Heart right ventricle (tissue), 16 donors: ENCODE results near the gene OCA2. TPM values are rescaled to one million over a fixed set of nuclear protein-coding genes. Genes with fewer than 3 reads are reported as not detected.

Experiments used
- ATAC-seq, 8 donors: fragments of 200-7000 bp; cut with Tn5 transposase; one replicate each; pipeline ENCODE4 v1.9.1; 2020; ENCODE audit warnings: mild to moderate bottlenecking in 8 of 8, moderate library complexity in 8 of 8, moderate number of reproducible peaks in 1 of 8
- DNase-seq, 2 donors: peaks; one replicate each; pipeline ENCODE4 v3.0.0-alpha.2; 2020
- H3K27ac ChIP-seq, 10 donors: fragments of 200-600 bp; sonication (generic) in 2 of 10; one replicate each; pipeline versions ENCODE4 v1.5.0 to v1.8.0; 2020 to 2022; ENCODE audit warnings: mild to moderate bottlenecking in 3 of 10
- H3K27me3 ChIP-seq, 7 donors: fragments of 200-600 bp; one replicate each; pipeline ENCODE4 v1.8.0; 2021 to 2022; ENCODE audit warnings: mild to moderate bottlenecking in 2 of 7
- H3K36me3 ChIP-seq, 9 donors: fragments of 200-600 bp; sonication (generic) in 1 of 9; one replicate each; pipeline versions ENCODE4 v1.5.0 to v1.8.0; 2020 to 2022; ENCODE audit warnings: mild to moderate bottlenecking in 2 of 9
- H3K4me1 ChIP-seq, 9 donors: fragments of 200-600 bp; sonication (generic) in 1 of 9; one replicate each; pipeline versions ENCODE4 v1.5.0 to v1.8.0; 2020 to 2022; ENCODE audit warnings: mild to moderate bottlenecking in 4 of 9
- H3K4me3 ChIP-seq, 10 donors: fragments of 200-600 bp; sonication (generic) in 2 of 10; one replicate each; pipeline versions ENCODE4 v1.5.0 to v1.8.0; 2020 to 2022; ENCODE audit warnings: mild to moderate bottlenecking in 7 of 10, moderate library complexity in 2 of 10
- H3K9me3 ChIP-seq, 11 donors: fragments of 200-600 bp in 10 of 11; sonication (generic) in 2 of 11; one replicate each; pipeline versions ENCODE4 v1.5.0 to v1.8.0; 2013 to 2022; ENCODE audit warnings: mild to moderate bottlenecking in 2 of 11, control low read depth in 1 of 11, moderate library complexity in 1 of 11
- CTCF ChIP-seq, 9 donors: fragments of 200-600 bp; sonication (generic) in 2 of 9; IDR thresholded peaks; one replicate each; pipeline versions ENCODE4 v1.5.0 to v1.8.0; 2021 to 2022; ENCODE audit warnings: antibody characterized with exemption in 9 of 9, mild to moderate bottlenecking in 5 of 9, moderate library complexity in 1 of 9
- WGBS, 2 donors: extraction: QIAGEN DNeasy Blood & Tissue Kit; methylation state at CpG; one replicate each; pipeline ENCODE4 v1.1.7; 2013; ENCODE audit warnings: inconsistent platforms in 1 of 2; 5-methylcytosine and 5-hydroxymethylcytosine counted together
- intact Hi-C, 10 donors: fragments of 100-400 bp; cut with DNase I; formaldehyde crosslinking; loops; one replicate each; pipeline versions ENCODE4 v1.11.1 to v1.14.2; 2022
- polyA plus RNA-seq, 2 donors: library from polyadenylated mRNA; stranded (reverse); fragments of 200-250 nt; gene quantifications; one replicate each; pipeline ENCODE4 v1.2.3, GENCODE V29; 2013
- total RNA-seq, 10 donors: library from RNA; stranded (reverse); fragmentation: NEBNext Ultra II Directional in 3 of 10; extraction: Animal tissue kit (Norgen Biotek cat#: 25700) in 3 of 10; gene quantifications; one replicate each; pipeline versions ENCODE4 v1.2.1 to v1.2.4, GENCODE V29; 2021 to 2023
- donor health status: Arrhythmogenic right ventricular cardiomyopathy.
- donor health status: ischemic (EF 13 %, LVEDD 7.1; RV severe dilation, severe dysfunction).
- donor health status: healthy with polysubstance abuse.
- donor health status: DM: no; HTN: yes; CAD: no.
- donor health status: DM: no; HTN: no; CAD: no.
- donor health status: ischemic (EF 25% LVEDD 6.9; RV normal size, moderate dysfunction).
- donor health status: ischemic (EF 25% LVEDD 5.7; RV mildly dilated, moderate dysfunction).
- donor health status: healthy.
- donor health status: DM: yes; HTN: yes; CAD: no.
- donor health status: Ischemic cardiomyopathy.
- donor health status: ischemic (EF 35%, LVEDD 5.7; RV mildly dilated, moderate dysfunction).
- donor health status: nonischemic (EF 11% LVEDD 7.7; RV severe dilation, severe dysfunction).
- donor health status: DM: yes; HTN: yes; CAD: no.
- donor health status: PGD.
- donor health status: ischemic (EF 29% LVEDD 5.4; RV normal size, mild dysfunction).
- donor health status: nonischemic (EF 23%, LVEDD 6.1; RV moderate dilation, normal function).

Gene OCA2
- total and polyA plus RNA-seq, 12 donors: 0.04 to 0.32 (median 0.17) TPM; not detected in 6

GRCh38 chr15:28002136-28002861 lies 96.8 kb downstream of the OCA2 start:
- no peaks in the 10 kb centered on the region for H3K36me3 ChIP-seq
- ATAC-seq: no peak
- no peak for TF ChIP-seq CTCF (IDR thresholded peaks at IDR 0.05)
- DNase-seq: no peak
- intact Hi-C loops: no loop called here
- WGBS, 2 donors: 80 to 84% methylated on average over 12 of the region's 12 CpGs
- H3K9me3 ChIP-seq: no peaks in the 10 kb centered on the region
- no peaks in the 10 kb centered on the region for H3K27me3 ChIP-seq
- H3K4me3 ChIP-seq: no peak overlapping the region
- no peak overlapping the region for H3K27ac ChIP-seq
- no peaks in the 10 kb centered on the region for H3K4me1 ChIP-seq

- DNase-seq (no peak), ATAC-seq (no peak)
- Histone ChIP-seq H3K4me3 (no peak overlapping the region), H3K36me3 (no peaks in the 10 kb centered on the region), H3K9me3 (peaks cover 0 to 4% (median 0%) of the 10 kb centered on the region in 11 donors), H3K27ac (no peak overlapping the region), H3K27me3 (no peaks in the 10 kb centered on the region), H3K4me1 (no peaks in the 10 kb centered on the region)
- intact Hi-C loops: no loop called here
- no peak for TF ChIP-seq CTCF (IDR thresholded peaks at IDR 0.05)
- WGBS, 2 donors: 79 to 85% methylated on average over 10 of the region's 10 CpGs
These were observed 97.5 kb downstream of the OCA2 start for GRCh38 chr15:28001641-28002040.

GRCh38 chr15:27993996-27994780 lies 104.9 kb downstream of the OCA2 start:
- DNase-seq: no peak
- intact Hi-C loops: loop anchor here in 1 of 10 donors (2.0 kb wide), 1 partner anchor 39 kb away; no protein-coding TSS in a partner anchor
- 74 to 77% methylated on average over 16 of the region's 16 CpGs for WGBS, 2 donors

More at GRCh38 chr15:27993996-27994780, 104.9 kb downstream of the OCA2 start:
- no peak overlapping the region for H3K27ac ChIP-seq
- H3K27me3 ChIP-seq: peaks cover 0 to 12% (median 0%) of the 10 kb centered on the region in 7 donors
- H3K9me3 ChIP-seq: peaks cover 0 to 4% (median 0%) of the 10 kb centered on the region in 11 donors
- no peak for TF ChIP-seq CTCF (IDR thresholded peaks at IDR 0.05)
- no peaks in the 10 kb centered on the region for H3K4me1 ChIP-seq
- H3K36me3 ChIP-seq: no peaks in the 10 kb centered on the region
- ATAC-seq: no peak
- no peak overlapping the region for H3K4me3 ChIP-seq
